Left forelimb (tissue), 1 donor: ENCODE measurements around the gene BMF.

Experiments used
- DNase-seq: peaks from one replicate; pipeline ENCODE4 v3.0.0-alpha.2; 2018; ENCODE audit warnings: low spot score

Gene BMF

DNA sequence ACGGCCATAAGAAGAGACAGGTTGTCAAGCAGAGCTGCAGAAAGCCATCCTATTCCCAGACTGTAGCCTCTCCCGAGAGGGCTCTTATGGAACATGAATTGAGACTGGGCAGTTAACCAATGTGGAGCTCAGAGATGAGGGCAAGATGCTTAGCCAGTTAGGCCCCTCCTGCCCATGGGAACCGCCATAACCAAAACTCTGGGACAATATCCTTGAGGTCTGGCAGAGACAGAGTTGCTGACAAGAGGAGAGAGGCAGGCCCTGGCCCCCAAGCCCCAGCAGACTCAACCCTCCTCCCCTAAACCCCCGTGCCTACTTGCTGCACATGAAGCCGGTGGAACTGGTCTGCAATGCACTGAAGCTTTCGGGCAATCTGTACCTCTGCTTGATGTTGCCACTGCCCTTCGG lies 4.8 kb downstream of the BMF start:
- DNase-seq: no peak

DNA sequence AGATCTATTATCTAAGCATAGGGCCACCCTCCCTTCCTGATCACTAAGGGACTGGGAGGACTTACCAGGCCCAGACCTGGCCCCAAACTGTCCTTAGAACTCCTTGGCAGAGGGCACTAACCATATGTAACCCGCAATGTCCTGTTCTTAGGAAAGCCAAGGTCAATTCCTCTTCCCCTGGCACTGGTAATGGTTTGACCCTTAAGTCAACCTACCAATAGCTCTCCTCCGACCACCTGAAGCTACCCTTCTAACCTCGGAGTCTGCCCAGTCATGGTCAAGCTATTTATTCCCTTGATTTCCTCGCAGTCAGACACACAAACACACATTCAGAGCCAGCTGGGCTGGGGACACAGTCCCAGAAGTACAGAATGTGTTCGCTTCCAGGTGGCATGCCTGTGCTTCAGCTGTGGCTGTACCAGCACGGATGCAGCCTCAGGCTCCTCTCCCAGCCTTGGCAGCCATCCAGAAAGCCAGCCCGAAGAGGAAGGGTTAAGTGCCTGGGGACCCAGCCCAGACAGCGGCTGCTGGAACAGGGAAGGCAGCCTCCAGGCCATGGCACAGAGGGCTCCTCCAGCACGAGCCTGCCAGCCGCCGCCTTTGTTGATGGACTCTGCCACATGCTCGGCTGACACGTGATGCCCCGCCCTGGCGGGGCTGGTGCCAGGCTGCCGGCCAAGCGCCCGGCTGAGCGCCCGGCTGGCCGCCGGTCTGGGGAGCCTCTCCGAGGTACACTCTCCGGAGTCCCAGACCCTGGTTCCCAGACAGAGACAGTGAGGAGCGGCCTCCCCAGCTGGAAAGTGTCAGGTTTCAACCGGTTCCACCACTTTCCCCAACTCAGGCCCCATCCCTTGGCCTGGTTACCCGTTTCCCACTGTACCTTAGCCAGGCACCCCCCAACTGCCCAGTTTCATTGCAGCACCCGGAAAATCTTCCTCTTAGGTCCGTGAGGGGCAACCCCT lies 5.5 kb downstream of the BMF start:
- DNase-seq: peak; percentile 91

- no peak for DNase-seq
Observed at GRCh38 chr15:40100947-40101905, 7.5 kb downstream of the BMF start.

DNA sequence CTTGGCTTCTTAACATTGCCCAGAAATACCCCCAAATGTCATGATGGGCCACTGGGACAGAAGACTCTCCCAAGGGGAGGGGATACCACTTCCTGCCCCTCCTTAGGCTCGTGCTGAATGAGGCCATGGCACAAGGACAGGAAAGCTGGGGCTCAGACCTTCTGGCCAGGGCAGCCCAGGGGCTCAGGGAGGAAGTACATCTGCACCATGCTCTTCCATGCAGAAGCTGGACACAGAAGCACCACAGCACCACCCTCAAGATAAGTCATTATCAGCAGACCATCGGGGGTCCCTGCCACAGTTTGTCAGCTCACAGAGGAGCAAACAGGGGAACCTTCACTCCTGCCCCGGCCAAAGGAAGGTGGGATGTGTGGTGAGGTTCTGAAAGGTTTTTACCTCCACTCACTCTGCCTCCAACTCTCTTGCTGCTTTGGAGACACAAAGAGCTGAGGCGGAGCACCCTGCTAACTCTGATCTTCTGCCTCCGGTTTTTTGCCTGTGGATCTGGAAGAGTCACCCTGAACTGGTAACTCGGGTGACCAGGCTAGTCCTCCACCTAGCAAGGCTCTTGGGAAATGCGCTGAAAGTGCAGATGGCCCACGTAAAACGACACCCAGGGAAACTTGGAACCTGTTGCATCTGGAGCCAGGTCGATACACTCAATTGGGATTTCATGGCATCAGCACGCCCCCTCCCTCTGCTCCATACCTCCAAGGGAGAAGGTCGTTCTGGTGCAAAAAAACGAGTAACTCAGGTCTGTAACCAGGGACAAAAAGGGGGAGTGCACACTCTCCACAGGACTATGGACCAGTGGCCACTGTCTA lies 8.3 kb downstream of the BMF start:
- no peak for DNase-seq

GRCh38 chr15:40098489-40099261 lies 10.0 kb downstream of the BMF start:
- no peak for DNase-seq

DNA sequence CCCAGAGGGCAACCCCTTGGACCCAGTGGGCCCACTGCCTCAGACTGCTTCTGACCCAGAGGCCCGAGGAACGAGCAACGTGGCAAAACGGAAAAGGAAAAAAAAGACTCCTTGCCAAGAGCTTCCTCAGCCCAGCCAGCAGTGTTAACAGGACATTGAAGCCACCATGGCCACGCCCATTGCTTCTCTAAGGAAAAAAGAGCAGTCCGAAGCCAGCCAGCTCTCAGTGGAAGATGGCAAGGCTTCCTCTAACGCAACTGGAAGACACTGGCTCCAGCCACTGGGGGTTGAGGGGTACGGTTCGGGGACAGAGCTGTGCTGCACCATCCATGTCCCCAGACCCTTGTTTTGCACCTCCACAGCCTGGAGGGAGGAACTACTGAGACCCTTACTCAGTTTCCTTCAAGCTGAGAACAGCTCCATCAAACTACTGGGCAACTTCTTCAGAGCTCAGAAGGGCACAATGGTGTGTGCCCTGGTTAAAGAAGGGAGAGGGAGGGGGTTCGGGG lies 10.7 kb downstream of the BMF start:
- DNase-seq: no peak

- no peak for DNase-seq
Observed at GRCh38 chr15:40097096-40097967, 11.3 kb downstream of the BMF start.

DNA sequence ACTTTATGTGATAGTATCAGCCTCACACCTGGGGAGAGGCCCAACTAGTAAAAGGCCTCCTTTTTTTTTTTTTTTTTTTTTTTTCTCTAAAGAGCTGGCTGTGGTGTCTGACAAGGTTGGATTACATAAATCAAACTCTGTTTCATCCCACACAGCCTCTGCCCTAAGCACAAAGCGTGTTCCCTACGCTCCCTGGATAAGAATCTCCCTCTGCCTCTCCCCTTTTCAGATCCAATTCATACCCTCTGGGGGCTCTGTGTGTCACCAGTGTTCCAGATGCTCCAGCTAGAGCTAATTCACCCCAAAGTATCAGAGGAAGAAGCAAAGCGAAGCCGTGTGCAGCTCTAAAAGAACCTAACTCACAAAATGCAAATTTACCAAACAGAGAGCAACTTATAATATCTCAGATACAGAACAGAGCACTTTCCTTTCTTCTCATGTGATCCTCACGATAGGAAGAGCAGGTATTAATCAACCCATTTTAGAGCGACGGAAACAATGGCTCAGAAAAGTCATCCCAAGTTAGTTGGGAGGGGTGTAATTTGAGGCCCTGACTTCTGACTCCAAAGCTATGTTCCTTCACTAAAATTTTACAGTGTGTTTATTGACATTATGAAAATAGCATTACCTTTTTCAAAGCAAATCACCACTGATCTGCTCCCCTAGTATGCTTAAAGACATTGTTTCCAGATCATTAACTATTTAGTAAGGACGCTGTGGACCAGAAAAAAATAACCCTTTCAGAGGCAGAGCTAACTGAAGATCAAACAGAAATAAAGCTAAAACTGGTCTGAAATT lies 12.4 kb downstream of the BMF start:
- no peak for DNase-seq

DNA sequence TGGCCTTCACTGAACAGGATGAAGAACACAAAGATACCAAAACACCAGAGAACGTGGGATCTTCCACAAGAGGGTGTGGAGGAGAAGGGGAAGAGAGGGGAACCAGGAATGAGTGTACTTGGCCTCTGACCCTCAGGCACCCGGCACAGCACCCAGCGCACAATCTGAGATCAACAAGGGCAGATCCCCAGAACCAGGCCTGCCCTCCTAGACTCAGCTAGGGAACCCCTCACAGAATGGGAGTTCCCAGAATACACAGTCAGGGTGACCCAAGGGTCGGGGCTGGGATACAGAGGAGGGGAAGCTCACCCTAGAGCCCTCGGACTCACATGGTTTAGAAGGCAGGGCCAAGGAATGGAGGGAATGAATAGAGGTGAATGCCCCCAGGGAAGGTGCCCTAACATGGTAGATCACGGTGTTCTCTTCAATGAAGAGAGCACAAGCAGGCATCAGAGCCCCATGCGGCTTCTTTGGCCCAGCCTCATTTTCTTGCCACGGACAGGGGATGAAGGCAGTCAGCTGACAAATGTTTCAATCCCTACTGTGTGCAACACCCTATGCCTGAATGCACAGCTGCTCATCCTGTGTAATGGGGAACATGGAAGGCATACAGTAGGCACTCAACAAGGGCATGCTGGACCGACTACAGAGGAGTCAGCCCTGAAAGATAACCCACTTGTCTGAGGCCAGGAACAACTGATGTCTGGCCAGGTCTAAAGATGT lies 13.1 kb downstream of the BMF start:
- DNase-seq: no peak

DNA sequence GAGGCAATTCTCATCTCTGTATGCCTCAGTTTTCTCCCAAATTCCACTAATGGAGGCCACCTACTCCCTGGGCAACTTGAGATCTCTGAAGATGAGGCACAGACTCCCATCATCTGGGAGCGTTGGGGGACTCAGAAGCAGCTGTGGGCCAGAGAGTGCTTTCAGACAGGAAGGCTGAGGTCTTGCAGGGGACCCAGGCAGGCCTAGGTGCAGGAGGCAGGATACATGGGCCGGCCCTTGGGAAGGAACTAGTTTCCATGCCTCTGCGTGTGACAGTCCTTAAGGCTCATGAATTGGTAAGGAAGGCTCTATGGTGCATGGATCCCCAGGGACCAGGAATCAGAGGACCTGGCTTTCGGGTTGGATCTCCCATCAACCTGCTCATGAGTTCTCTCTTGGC lies 14.5 kb downstream of the BMF start:
- DNase-seq: no peak

DNA sequence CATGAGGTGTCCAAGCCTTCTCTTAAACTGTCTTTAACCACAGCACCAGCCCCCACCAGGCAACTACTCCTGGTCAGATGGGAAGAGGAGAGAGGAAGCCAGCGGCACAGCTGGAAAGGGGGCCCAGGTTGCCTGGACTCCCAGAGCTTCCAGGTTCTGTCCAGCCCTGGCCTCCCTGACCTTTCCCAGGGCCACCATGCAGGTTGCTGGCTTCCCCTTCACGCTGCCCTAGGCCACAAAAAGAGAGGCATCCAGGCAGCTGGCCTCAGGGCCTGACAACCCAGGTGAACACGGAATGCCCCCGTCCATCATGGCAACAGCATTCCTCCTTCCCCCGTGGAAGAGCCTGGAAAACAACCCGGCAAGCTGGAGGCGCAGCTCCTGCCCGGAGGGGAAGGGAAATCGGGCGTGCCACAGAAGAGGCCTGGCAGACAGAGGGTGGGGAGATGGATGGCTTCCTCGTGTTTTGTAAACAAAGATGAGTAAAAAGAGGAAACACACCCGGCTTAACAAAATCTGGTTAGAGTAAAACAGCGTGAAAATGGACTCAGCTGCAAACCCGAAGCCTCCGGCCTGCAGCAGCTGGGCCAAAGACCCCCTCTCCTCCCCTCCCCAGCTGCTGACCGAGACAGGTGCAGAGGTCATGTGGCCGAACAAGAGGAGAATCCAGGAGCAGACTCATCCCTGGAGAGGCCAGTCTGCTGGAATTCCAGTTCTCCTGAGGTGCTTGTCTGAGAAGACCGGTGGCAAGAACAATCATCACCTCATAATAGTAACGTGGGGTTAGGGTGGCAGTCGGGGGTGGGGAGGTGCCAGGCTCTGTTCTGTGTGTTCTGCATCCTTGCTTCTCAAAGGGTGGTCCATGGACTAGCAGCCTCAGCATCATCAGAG lies 15.5 kb downstream of the BMF start:
- DNase-seq: no peak

DNA sequence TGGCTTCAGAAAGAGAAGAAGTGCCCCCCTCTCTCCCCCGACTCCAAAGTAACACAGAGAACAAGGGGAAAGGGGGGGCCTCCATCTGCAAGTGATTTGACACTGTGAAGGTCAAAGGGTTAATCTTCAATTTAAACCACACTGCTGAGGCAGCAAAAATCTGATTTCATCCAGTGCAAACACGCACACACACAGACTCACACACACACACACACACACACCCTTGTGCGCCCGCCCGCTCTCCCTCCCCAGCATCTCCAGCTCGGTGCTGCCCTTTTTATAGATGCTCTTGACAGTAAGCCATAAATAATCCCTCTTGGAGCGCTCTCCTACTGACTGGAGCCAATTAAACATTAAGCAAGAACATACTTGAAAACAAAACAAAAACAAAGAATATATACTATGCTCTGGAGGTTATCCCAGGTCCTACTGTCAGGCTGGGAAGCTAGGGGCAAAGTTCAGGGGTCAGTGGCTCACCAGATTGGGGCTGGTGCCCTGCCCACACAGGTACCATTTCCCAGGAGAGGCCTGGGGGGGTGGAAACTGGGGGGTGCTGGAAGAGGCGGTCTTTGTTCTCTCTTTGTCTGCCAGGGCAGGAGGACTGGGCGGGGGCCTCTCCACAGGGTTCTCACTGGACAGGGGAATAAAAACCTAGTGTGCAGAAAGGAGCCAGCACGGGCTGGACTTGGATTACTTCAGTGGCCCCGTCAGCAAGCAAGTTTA lies 16.3 kb downstream of the BMF start:
- peak; percentile 86 for DNase-seq

- DNase-seq: no peak
Observed at GRCh38 chr15:40091861-40092255, 16.8 kb downstream of the BMF start.

DNA sequence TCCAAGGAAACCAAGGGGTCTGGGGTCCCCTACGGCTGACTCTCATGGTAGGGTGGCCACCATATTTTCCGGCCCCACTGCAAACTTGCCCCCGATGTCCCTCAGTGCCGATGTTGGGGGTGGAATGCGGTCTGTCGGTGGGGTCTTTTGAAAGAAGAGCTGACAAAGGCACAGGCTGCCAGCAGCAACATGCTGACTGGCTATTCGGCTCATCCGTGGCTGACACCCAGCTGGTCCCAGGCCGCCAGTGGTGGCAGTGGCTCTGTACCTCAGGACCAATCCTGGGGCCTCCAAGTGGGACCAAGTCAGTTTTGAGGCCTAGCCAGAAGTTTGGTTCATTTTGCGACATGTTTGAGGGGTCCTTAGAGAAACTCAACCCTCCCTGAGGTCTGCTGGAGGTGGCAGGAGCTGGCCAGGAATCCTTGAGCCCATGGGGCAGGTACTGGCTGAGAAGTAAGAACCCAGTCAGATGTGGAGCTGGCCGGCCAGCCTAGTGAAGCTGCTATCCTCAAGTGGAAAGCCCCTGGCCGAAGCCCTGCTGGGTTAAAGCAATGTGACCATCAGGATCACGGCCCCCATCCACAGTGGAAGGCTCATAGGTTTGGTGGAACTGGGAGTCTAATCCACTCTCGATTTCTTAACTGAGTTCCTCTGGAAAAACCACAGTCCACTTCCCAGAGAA lies 17.8 kb downstream of the BMF start:
- DNase-seq: no peak

- no peak for DNase-seq
Observed at GRCh38 chr15:40088929-40089755, 19.5 kb downstream of the BMF start.
